ENCODE data around the gene KCNJ10.

- TF ChIP-seq, protein P1, sequence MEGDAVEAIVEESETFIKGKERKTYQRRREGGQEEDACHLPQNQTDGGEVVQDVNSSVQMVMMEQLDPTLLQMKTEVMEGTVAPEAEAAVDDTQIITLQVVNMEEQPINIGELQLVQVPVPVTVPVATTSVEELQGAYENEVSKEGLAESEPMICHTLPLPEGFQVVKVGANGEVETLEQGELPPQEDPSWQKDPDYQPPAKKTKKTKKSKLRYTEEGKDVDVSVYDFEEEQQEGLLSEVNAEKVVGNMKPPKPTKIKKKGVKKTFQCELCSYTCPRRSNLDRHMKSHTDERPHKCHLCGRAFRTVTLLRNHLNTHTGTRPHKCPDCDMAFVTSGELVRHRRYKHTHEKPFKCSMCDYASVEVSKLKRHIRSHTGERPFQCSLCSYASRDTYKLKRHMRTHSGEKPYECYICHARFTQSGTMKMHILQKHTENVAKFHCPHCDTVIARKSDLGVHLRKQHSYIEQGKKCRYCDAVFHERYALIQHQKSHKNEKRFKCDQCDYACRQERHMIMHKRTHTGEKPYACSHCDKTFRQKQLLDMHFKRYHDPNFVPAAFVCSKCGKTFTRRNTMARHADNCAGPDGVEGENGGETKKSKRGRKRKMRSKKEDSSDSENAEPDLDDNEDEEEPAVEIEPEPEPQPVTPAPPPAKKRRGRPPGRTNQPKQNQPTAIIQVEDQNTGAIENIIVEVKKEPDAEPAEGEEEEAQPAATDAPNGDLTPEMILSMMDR (IDR thresholded peaks at IDR 0.05; ENCODE audit: low read length): no peak
- TF ChIP-seq EZH2 (optimal IDR thresholded peaks at IDR 0.05; ENCODE audit: low read depth, low read length): no peak
- no peak for TF ChIP-seq EZH2phosphoT487 (IDR thresholded peaks at IDR 0.05; ENCODE audit: low read length)
These were observed 70.8 kb downstream of the KCNJ10 start for GRCh38 chr1:159999204-159999603.

All from MM.1S (cell line).